HEK293T (cell line): Measurements from ENCODE around the gene RGMB.

Experiments used
- FOXK2 ChIP-seq: fragments of 450-650 bp; IDR thresholded peaks from 2 replicates; pipeline ENCODE4 v1.6.1; 2016; ENCODE audit warnings: mild to moderate bottlenecking
- SP1 ChIP-seq: fragments of 450-650 bp; IDR thresholded peaks from 2 replicates; pipeline ENCODE4 v1.6.1; 2017

- no peak for TF ChIP-seq FOXK2
- no peak for TF ChIP-seq SP1
Measured at GRCh38 chr5:98777295-98777694, 3.8 kb downstream of the RGMB start.
